ENCODE data around the gene FBXL13.

The FBXL13 gene

GRCh38 chr7:102892631-102893278, 181.8 kb downstream of the FBXL13 start:
- DNase-seq (ENCODE audit: low spot score): no peak

GRCh38 chr7:102891693-102892261, 182.8 kb downstream of the FBXL13 start:
- DNase-seq (ENCODE audit: low spot score): peak; percentile 79

- DNase-seq (ENCODE audit: low spot score): no peak
Observed at GRCh38 chr7:102890971-102891692, 183.5 kb downstream of the FBXL13 start.

- DNase-seq (ENCODE audit: low spot score): no peak
Observed at GRCh38 chr7:102890292-102890970, 184.2 kb downstream of the FBXL13 start.

GRCh38 chr7:102889851-102890250, 184.7 kb downstream of the FBXL13 start:
- no peak for DNase-seq (ENCODE audit: low spot score)

GRCh38 chr7:102888561-102889233, 185.9 kb downstream of the FBXL13 start:
- DNase-seq (ENCODE audit: low spot score): no peak

- no peak for DNase-seq (ENCODE audit: low spot score)
Observed at GRCh38 chr7:102883098-102883860, 191.3 kb downstream of the FBXL13 start.

- peak; percentile 92 for DNase-seq (ENCODE audit: low spot score)
Observed at GRCh38 chr7:102875700-102876295, 198.8 kb downstream of the FBXL13 start.

- no peak for DNase-seq (ENCODE audit: low spot score)
Observed at GRCh38 chr7:102874966-102875365, 199.6 kb downstream of the FBXL13 start.

GRCh38 chr7:102874166-102874829, 200.3 kb downstream of the FBXL13 start:
- DNase-seq (ENCODE audit: low spot score): peak; percentile 58

- no peak for DNase-seq (ENCODE audit: low spot score)
Observed at GRCh38 chr7:102873470-102874165, 201.0 kb downstream of the FBXL13 start.

- peak; percentile 72 for DNase-seq (ENCODE audit: low spot score)
Observed at GRCh38 chr7:102872460-102872859, 202.1 kb downstream of the FBXL13 start.

- DNase-seq (ENCODE audit: low spot score): no peak
Observed at GRCh38 chr7:102869195-102869594, 205.4 kb downstream of the FBXL13 start.

- no peak for DNase-seq (ENCODE audit: low spot score)
Observed at GRCh38 chr7:102866535-102867215, 207.9 kb downstream of the FBXL13 start.

- DNase-seq (ENCODE audit: low spot score): no peak
Observed at GRCh38 chr7:102864958-102865357, 209.6 kb downstream of the FBXL13 start.

- DNase-seq (ENCODE audit: low spot score): peak; percentile 25
Observed at GRCh38 chr7:102860351-102860811, 214.2 kb downstream of the FBXL13 start.

- no peak for DNase-seq (ENCODE audit: low spot score)
Observed at GRCh38 chr7:102859799-102860125, 214.8 kb downstream of the FBXL13 start.

- no peak for DNase-seq (ENCODE audit: low spot score)
Observed at GRCh38 chr7:102859084-102859798, 215.4 kb downstream of the FBXL13 start.

GRCh38 chr7:102856036-102856435, 218.6 kb downstream of the FBXL13 start:
- DNase-seq (ENCODE audit: low spot score): no peak
